ENCODE data around the gene UCHL5. TPM values are rescaled to one million over a fixed set of nuclear protein-coding genes. Genes with fewer than 3 reads are reported as not detected.

UCHL5 gene
- total and polyA plus RNA-seq, 4 donors = 14.5 to 29.7 (median 21.6) TPM

- TF ChIP-seq HNF4A (conservative IDR thresholded peaks at IDR 0.05) = no peak
- no peak for TF ChIP-seq NR2F2 (IDR thresholded peaks at IDR 0.05)
- TF ChIP-seq RAD21 (IDR thresholded peaks at IDR 0.05) = no peak
- TF ChIP-seq SP1 (IDR thresholded peaks at IDR 0.05) = no peak
- H3K4me3 ChIP-seq (ENCODE audit: low read depth in 1 of 3, low read length in 3 of 3) = no peak overlapping the region
- H3K27ac ChIP-seq (ENCODE audit: low read depth in 1 of 2, low read length in 2 of 2) = no peak overlapping the region
- H3K36me3 ChIP-seq (ENCODE audit: control insufficient read depth in 4 of 4, insufficient read depth in 3 of 4, low read depth in 1 of 4, low read length in 3 of 4) = peaks cover 0 to 33% (median 21%) of the 10 kb centered on the region in 4 donors
- 93% methylated on average over 1 of the region's 1 CpG for WGBS
- H3K9me3 ChIP-seq (ENCODE audit: control insufficient read depth in 4 of 4, low read length in 3 of 4) = no peaks in the 10 kb centered on the region
- DNase-seq (ENCODE audit: low spot score) = no peak
- H3K27me3 ChIP-seq (ENCODE audit: control insufficient read depth in 4 of 4, insufficient read depth in 4 of 4, low read length in 3 of 4) = no peaks in the 10 kb centered on the region
- no peaks in the 10 kb centered on the region for H3K4me1 ChIP-seq (ENCODE audit: control insufficient read depth in 4 of 4, insufficient read depth in 4 of 4, low read length in 3 of 4)
- no peak overlapping the region for H3K9ac ChIP-seq (ENCODE audit: low read depth in 1 of 2, low read length in 2 of 2)
Observed at GRCh38 chr1:193085263-193085662, 26.1 kb upstream of the UCHL5 start.

GRCh38 chr1:193083365-193084088 is 24.4 kb upstream of the UCHL5 start:
- no peak overlapping the region for H3K9ac ChIP-seq (ENCODE audit: low read depth in 1 of 2, low read length in 2 of 2)
- 94% methylated on average over 6 of the region's 6 CpGs for WGBS
- H3K27ac ChIP-seq (ENCODE audit: low read depth in 1 of 2, low read length in 2 of 2) = no peak overlapping the region
- DNase-seq (ENCODE audit: low spot score) = no peak
- TF ChIP-seq YY1 (IDR thresholded peaks at IDR 0.05) (no peak), SP1 (IDR thresholded peaks at IDR 0.05) (no peak), RAD21 (IDR thresholded peaks at IDR 0.05) (no peak), MAX (IDR thresholded peaks at IDR 0.05) (no peak), EGR1 (IDR thresholded peaks at IDR 0.05; ENCODE audit: low read depth in 2 of 2) (no peak), FOXA2 (IDR thresholded peaks at IDR 0.05) (no peak), HNF4A (conservative IDR thresholded peaks at IDR 0.05) (no peak), ZBTB33 (IDR thresholded peaks at IDR 0.05) (no peak), NR2F2 (IDR thresholded peaks at IDR 0.05) (no peak), JUND (IDR thresholded peaks at IDR 0.05) (no peak), CTCF (IDR thresholded peaks at IDR 0.05; ENCODE audit: low read depth, low read length, missing input control) (no peak), TAF1 (conservative IDR thresholded peaks at IDR 0.05) (no peak), HNF4G (IDR thresholded peaks at IDR 0.05) (no peak)
- TF ChIP-seq, protein P1, sequence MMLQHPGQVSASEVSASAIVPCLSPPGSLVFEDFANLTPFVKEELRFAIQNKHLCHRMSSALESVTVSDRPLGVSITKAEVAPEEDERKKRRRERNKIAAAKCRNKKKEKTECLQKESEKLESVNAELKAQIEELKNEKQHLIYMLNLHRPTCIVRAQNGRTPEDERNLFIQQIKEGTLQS (IDR thresholded peaks at IDR 0.05) = no peak
- TF ChIP-seq, protein P2, sequence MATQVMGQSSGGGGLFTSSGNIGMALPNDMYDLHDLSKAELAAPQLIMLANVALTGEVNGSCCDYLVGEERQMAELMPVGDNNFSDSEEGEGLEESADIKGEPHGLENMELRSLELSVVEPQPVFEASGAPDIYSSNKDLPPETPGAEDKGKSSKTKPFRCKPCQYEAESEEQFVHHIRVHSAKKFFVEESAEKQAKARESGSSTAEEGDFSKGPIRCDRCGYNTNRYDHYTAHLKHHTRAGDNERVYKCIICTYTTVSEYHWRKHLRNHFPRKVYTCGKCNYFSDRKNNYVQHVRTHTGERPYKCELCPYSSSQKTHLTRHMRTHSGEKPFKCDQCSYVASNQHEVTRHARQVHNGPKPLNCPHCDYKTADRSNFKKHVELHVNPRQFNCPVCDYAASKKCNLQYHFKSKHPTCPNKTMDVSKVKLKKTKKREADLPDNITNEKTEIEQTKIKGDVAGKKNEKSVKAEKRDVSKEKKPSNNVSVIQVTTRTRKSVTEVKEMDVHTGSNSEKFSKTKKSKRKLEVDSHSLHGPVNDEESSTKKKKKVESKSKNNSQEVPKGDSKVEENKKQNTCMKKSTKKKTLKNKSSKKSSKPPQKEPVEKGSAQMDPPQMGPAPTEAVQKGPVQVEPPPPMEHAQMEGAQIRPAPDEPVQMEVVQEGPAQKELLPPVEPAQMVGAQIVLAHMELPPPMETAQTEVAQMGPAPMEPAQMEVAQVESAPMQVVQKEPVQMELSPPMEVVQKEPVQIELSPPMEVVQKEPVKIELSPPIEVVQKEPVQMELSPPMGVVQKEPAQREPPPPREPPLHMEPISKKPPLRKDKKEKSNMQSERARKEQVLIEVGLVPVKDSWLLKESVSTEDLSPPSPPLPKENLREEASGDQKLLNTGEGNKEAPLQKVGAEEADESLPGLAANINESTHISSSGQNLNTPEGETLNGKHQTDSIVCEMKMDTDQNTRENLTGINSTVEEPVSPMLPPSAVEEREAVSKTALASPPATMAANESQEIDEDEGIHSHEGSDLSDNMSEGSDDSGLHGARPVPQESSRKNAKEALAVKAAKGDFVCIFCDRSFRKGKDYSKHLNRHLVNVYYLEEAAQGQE (IDR thresholded peaks at IDR 0.05) = no peak
- no peaks in the 10 kb centered on the region for H3K9me3 ChIP-seq (ENCODE audit: control insufficient read depth in 4 of 4, low read length in 3 of 4)
- no peak overlapping the region for H3K4me3 ChIP-seq (ENCODE audit: low read depth in 1 of 3, low read length in 3 of 3)
- H3K27me3 ChIP-seq (ENCODE audit: control insufficient read depth in 4 of 4, insufficient read depth in 4 of 4, low read length in 3 of 4) = no peaks in the 10 kb centered on the region
- H3K4me1 ChIP-seq (ENCODE audit: control insufficient read depth in 4 of 4, insufficient read depth in 4 of 4, low read length in 3 of 4) = no peaks in the 10 kb centered on the region
- H3K36me3 ChIP-seq (ENCODE audit: control insufficient read depth in 4 of 4, insufficient read depth in 3 of 4, low read depth in 1 of 4, low read length in 3 of 4) = peaks cover 0 to 36% (median 23%) of the 10 kb centered on the region in 4 donors
